Sigmoid colon (tissue), 7 donors: Measurements from ENCODE around the gene ZNF383. TPM values are rescaled to one million over a fixed set of nuclear protein-coding genes. Genes with fewer than 3 reads are reported as not detected.
A peak's percentile ranks its signal among the peaks of the same experiment; 100 is the strongest.
"Not testable (repeated sequence)": the region's sequence is repeated elsewhere in the genome, so short reads cannot be mapped to it uniquely, and the experiment has no call there.

Experiments
- DNase-seq: peaks from one replicate; pipeline ENCODE4 v3.0.0-alpha.2; 2019
- H3K27ac ChIP-seq, 4 donors: fragments of 200-600 bp; sonication (generic); one replicate each; pipeline ENCODE4 v1.5.1; 2016 to 2019; ENCODE audit warnings: mild to moderate bottlenecking in 1 of 4
- H3K27me3 ChIP-seq, 3 donors: fragments of 200-600 bp; sonication (generic); one replicate each; pipeline ENCODE4 v1.5.1; 2019; ENCODE audit warnings: mild to moderate bottlenecking in 1 of 3
- H3K36me3 ChIP-seq, 4 donors: fragments of 200-600 bp; sonication (generic); one replicate each; pipeline ENCODE4 v1.5.1; 2016 to 2019
- H3K4me1 ChIP-seq, 4 donors: fragments of 200-600 bp; sonication (generic); one replicate each; pipeline ENCODE4 v1.5.1; 2017 to 2019
- H3K4me3 ChIP-seq, 4 donors: fragments of 200-600 bp; sonication (generic); one replicate each; pipeline ENCODE4 v1.5.1; 2017 to 2019; ENCODE audit warnings: mild to moderate bottlenecking in 2 of 4, moderate library complexity in 1 of 4
- H3K9me3 ChIP-seq, 4 donors: fragments of 200-600 bp in 3 of 4; sonication (generic) in 3 of 4; one replicate each; pipeline versions ENCODE4 v1.5.1 to v1.6.1; 2013 to 2019
- CTCF ChIP-seq, 4 experiments: fragments of 450-650 bp in 3 of 4; fragments of 200-600 bp in 1 of 4; IDR thresholded peaks; one replicate each; pipeline ENCODE4 v1.5.1; 2016 to 2019; ENCODE audit warnings: antibody characterized with exemption in 4 of 4, mild to moderate bottlenecking in 3 of 4, moderate library complexity in 2 of 4
- EP300 ChIP-seq, 4 donors: sonication (generic); formaldehyde crosslinking; IDR thresholded peaks; one replicate each; pipeline ENCODE4 v1.6.1; 2017; ENCODE audit warnings: antibody characterized with exemption in 4 of 4
- POLR2A ChIP-seq, 2 donors: fragments of 450-650 bp; IDR thresholded peaks; one replicate each; pipeline ENCODE4 v1.6.1; 2016; ENCODE audit warnings: antibody characterized with exemption in 2 of 2, mild to moderate bottlenecking in 2 of 2, moderate library complexity in 2 of 2
- POLR2AphosphoS5 ChIP-seq, 4 donors: sonication (generic); formaldehyde crosslinking; IDR thresholded peaks; one replicate each; pipeline ENCODE4 v1.6.1; 2017; ENCODE audit warnings: antibody characterized with exemption in 4 of 4
- WGBS, 2 donors: extraction: QIAGEN DNeasy Blood & Tissue Kit; methylation state at CpG; one replicate each; pipeline ENCODE4 v1.1.7; 2013; 5-methylcytosine and 5-hydroxymethylcytosine counted together
- intact Hi-C: fragments of 100-400 bp; cut with DNase I; formaldehyde crosslinking; loops from one replicate; pipeline ENCODE4 v1.15.1; 2023
- polyA plus RNA-seq, 3 donors: library from polyadenylated mRNA; stranded (reverse); fragments of 200-250 nt; gene quantifications; one replicate each; pipeline ENCODE4 v1.2.3, GENCODE V29; 2013
- total RNA-seq, 4 donors: library from RNA; depleted of rRNA; stranded (reverse); fragments of >200 nt; gene quantifications; one replicate each; pipeline ENCODE4 v1.1.0, GENCODE V29; 2016
- donor health status: healthy with polysubstance abuse.
- donor health status: Bipolar disorder and iron deficiency.
- donor health status: healthy.

Gene ZNF383
- total and polyA plus RNA-seq, 7 donors, result 1.8 to 19.7 (median 10.9) TPM

- TF ChIP-seq POLR2AphosphoS5 (IDR thresholded peaks at IDR 0.05), result no peak
- peak in 1 of 4 experiments; percentile 53 for TF ChIP-seq CTCF (IDR thresholded peaks at IDR 0.05)
- H3K27ac ChIP-seq, result no peak overlapping the region
- H3K4me3 ChIP-seq, result no peak overlapping the region
- no peaks in the 10 kb centered on the region for H3K27me3 ChIP-seq
- intact Hi-C loops, result no loop called here
- peaks cover 0 to 27% (median under 1%) of the 10 kb centered on the region in 4 donors for H3K9me3 ChIP-seq
- peaks cover 13 to 82% (median 61%) of the 10 kb centered on the region in 4 donors for H3K36me3 ChIP-seq
- 79 to 91% methylated on average over 12 of the region's 12 CpGs for WGBS, 2 donors
- DNase-seq, result no peak
- no peaks in the 10 kb centered on the region for H3K4me1 ChIP-seq
These were observed 10.0 kb downstream of the ZNF383 start for GRCh38 chr19:37227996-37228395.

- H3K9me3 ChIP-seq, result peaks cover 60 to 82% (median 69%) of the 10 kb centered on the region in 4 donors
- H3K27ac ChIP-seq, result no peak overlapping the region
- intact Hi-C loops, result no loop called here
- 97 to 99% methylated on average over 4 of the region's 4 CpGs for WGBS, 2 donors
- TF ChIP-seq POLR2A (IDR thresholded peaks at IDR 0.05) (no peak), POLR2AphosphoS5 (IDR thresholded peaks at IDR 0.05) (no peak), EP300 (IDR thresholded peaks at IDR 0.05) (no peak), CTCF (IDR thresholded peaks at IDR 0.05) (no peak)
- no peaks in the 10 kb centered on the region for H3K4me1 ChIP-seq
- no peaks in the 10 kb centered on the region for H3K27me3 ChIP-seq
- peaks cover 43 to 84% (median 67%) of the 10 kb centered on the region in 4 donors for H3K36me3 ChIP-seq
- DNase-seq, result no peak
- H3K4me3 ChIP-seq, result no peak overlapping the region
These were observed 25.2 kb downstream of the ZNF383 start for GRCh38 chr19:37243206-37243632.

DNA sequence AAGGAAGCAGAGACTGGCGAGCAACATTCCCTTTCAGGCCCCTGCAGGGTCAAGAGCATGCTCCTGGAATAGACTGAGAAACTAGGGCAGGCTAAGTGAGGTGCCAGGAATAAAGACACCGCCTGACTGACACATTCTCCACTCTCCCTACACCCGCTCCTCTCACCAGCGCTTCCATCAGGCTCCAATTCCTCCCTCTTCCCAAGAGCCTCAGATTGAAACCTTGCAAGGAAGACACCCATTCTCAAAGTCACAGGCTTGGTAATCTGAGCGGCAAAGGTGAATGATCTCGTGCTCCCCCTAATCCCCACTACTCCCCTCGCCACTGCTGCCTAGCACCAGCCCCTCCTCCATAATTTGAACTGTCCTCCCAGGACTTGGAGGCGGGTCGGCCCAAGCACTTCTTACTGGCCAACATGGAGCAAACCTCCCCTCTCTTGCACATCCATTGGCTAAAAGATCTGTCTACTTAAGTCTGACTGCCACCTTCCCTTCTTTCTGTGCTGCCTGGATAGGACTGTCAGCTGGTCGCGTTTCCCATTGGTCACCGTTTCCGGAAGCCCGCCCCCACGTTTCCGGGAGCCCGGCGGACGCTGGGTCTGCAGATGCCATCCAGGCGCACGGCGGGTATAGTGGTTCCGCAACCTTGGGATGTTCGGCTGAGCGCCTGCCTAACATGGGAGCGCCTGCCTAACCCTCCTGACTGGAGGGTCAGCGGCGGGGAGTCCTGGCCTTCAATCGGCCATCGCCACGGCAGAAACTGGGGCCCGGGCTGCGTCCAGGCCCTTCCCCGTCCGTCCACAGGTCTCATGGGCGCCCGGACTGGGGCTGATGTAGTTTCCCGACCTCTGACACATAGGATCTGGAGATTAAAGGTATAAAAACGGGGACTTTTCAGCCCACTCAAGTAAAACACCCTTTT lies 33.6 kb downstream of the ZNF383 start:
- intact Hi-C loops, result loop anchor here (1.0 kb wide), 1 partner anchor 41 kb away; the partner anchor contains the start of gene ZNF585B
- 8 to 22% methylated on average over 39 of the region's 39 CpGs for WGBS, 2 donors
- Histone ChIP-seq H3K27me3 (no peaks in the 10 kb centered on the region), H3K9me3 (peaks cover 0 to 40% (median 13%) of the 10 kb centered on the region in 4 donors), H3K4me1 (peaks cover 0 to 12% (median 7%) of the 10 kb centered on the region in 4 donors), H3K36me3 (peaks cover 0 to 7% (median 1%) of the 10 kb centered on the region in 4 donors), H3K4me3 (peak overlapping the region; percentile 54 to 61 (median 57)), H3K27ac (peak overlapping the region; percentile 65 to 77 (median 68))
- peak; percentile 31 to 78 for TF ChIP-seq POLR2A (IDR thresholded peaks at IDR 0.05)
- peak; percentile 78 to 96 (median 91) for TF ChIP-seq POLR2AphosphoS5 (IDR thresholded peaks at IDR 0.05)
- no peak for TF ChIP-seq EP300 (IDR thresholded peaks at IDR 0.05)
- peak; percentile 91 for DNase-seq

- H3K36me3 ChIP-seq, H3K27ac ChIP-seq, H3K4me3 ChIP-seq, DNase-seq, H3K4me1 ChIP-seq, H3K27me3 ChIP-seq, H3K9me3 ChIP-seq, intact Hi-C loops: not testable (repeated sequence)
- 100% methylated on average over 1 of the region's 1 CpG for WGBS, 2 donors
These were observed 45.0 kb downstream of the ZNF383 start for GRCh38 chr19:37263028-37263427.

- DNase-seq, intact Hi-C loops, H3K4me1 ChIP-seq, H3K27ac ChIP-seq, H3K9me3 ChIP-seq, H3K4me3 ChIP-seq, H3K27me3 ChIP-seq, H3K36me3 ChIP-seq: not testable (repeated sequence)
- WGBS, 2 donors, result 94 to 96% methylated on average over 12 of the region's 12 CpGs
These were observed 49.0 kb downstream of the ZNF383 start for GRCh38 chr19:37267005-37267404.

DNA sequence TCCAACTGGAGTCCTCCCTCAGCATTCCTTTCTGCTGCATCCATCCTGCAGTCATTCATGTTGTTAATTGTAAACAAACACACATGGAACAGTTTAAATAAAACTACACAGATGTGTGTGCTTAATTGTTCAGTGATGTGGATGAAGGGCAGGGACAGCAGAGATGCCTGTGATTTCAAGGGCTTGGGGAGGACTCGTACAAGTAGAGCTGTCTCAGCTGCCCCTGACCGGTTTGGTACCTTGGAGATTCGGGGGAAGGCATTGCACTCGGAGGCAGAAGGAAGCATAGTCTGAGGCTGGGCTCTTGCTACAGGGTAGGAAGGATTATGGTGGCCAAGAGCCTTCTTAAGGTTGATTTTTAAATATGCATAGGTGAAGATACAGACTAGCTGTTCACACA lies 49.7 kb downstream of the ZNF383 start:
- H3K27ac ChIP-seq, intact Hi-C loops, H3K9me3 ChIP-seq, H3K27me3 ChIP-seq, H3K4me1 ChIP-seq, H3K36me3 ChIP-seq, H3K4me3 ChIP-seq, DNase-seq: not testable (repeated sequence)
- 92 to 95% methylated on average over 4 of the region's 4 CpGs for WGBS, 2 donors

- H3K36me3 ChIP-seq, DNase-seq, H3K4me3 ChIP-seq, H3K27ac ChIP-seq, H3K4me1 ChIP-seq, H3K27me3 ChIP-seq, H3K9me3 ChIP-seq, intact Hi-C loops: not testable (repeated sequence)
- WGBS, 2 donors, result 97% methylated on average over 21 to 25 of the region's 30 CpGs
These were observed 62.6 kb downstream of the ZNF383 start for GRCh38 chr19:37280656-37281055.

DNA sequence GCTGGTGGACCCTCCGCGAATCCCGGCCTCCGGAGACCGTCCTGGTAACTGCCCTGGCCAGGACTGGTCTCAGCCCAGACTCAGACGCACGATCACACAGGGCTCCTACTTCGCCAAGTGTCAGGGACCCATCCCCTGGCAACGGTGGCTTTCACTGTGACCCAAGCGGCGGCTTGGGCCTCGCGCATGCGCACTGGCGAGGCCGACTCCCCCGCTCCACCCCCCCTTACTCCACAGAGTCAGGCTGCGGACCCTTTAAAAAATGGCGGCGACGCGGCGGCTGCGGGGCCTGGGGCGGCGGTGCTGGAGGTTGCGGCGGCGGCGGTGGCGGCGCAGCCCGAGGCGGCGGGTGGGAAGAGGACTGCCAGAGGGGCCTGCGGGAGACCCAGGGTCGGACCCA lies 66.0 kb downstream of the ZNF383 start:
- WGBS, 2 donors, result 99 to 100% methylated on average over 6 to 21 of the region's 37 CpGs
- H3K27ac ChIP-seq, DNase-seq, H3K36me3 ChIP-seq, H3K9me3 ChIP-seq, H3K27me3 ChIP-seq, intact Hi-C loops, H3K4me3 ChIP-seq, H3K4me1 ChIP-seq: not testable (repeated sequence)

DNA sequence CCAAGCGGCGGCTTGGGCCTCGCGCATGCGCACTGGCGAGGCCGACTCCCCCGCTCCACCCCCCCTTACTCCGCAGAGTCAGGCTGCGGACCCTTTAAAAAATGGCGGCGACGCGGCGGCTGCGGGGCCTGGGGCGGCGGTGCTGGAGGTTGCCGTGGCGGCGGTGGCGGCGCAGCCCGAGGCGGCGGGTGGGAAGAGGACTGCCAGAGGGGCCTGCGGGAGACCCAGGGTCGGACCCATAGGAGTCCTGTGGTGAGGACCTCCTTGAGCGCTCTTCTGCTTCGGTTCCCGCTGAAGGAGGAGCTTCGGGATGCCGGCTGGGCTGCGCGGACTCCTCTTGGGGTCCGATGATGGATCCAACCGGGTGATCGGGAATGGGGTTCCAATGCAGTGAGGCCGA lies 71.2 kb downstream of the ZNF383 start:
- DNase-seq, result peak; percentile 55
- WGBS, 2 donors, result 90 to 94% methylated on average over 28 to 29 of the region's 39 CpGs
- not testable (repeated sequence) for H3K27ac ChIP-seq

More for the DNA sequence above, 71.2 kb downstream of the ZNF383 start:
- peaks cover 0 to 13% (median 5%) of the 10 kb centered on the region in 4 donors for H3K9me3 ChIP-seq
- H3K4me3 ChIP-seq, intact Hi-C loops, H3K36me3 ChIP-seq, H3K27me3 ChIP-seq, H3K4me1 ChIP-seq: not testable (repeated sequence)
